Adrenal gland (tissue), 5 donors: Measurements from ENCODE around the gene ITGA7.

ENCODE experiments used
- POLR2A ChIP-seq, 2 donors: fragments of 450-650 bp; IDR thresholded peaks; one replicate each; pipeline ENCODE4 v1.6.1; 2017; ENCODE audit warnings: antibody characterized with exemption in 2 of 2, mild to moderate bottlenecking in 2 of 2, moderate library complexity in 1 of 2
- TF ChIP-seq, protein P1 (sequence below), 6 experiments: fragments of 450-650 bp in 4 of 6; fragments of 200-600 bp in 2 of 6; sonication (generic) in 1 of 6; IDR thresholded peaks; 1 replicate in 5 of 6; 2 replicates in 1 of 6; pipeline versions ENCODE4 v1.5.1 to v1.8.0; 2016 to 2021; ENCODE audit warnings: antibody characterized with exemption in 6 of 6, mild to moderate bottlenecking in 2 of 6, moderate library complexity in 1 of 6
- donor health status: DM: no; HTN: no; CAD: no.

DNA sequence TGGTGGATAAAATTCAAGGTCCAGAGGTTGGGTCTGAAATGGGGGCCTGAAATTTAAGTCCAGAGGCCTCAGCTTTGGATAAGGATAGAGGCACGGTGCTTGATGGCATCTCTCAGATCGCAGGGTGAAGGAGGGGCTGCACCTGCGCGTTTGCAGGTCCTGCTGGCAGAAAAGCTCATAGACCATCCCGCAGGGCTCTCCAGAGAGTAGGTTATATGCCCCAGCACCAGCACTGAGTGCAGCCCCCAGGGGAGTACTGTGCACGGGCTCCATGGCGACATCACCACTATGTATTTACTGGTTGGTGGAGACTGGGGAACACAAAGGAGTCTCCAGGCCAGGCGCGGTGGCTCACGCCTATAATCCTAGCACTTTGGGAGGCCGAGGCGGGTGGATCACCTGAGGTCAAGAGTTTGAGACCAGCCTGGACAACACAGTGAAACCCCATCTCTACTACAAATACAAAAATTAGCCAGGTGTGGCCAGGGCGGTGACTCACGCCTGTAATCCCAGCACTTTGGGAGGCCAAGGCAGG, 25.4 kb upstream of the ITGA7 start:
- no peak for TF ChIP-seq POLR2A (IDR thresholded peaks at IDR 0.05)
- TF ChIP-seq, protein P1, sequence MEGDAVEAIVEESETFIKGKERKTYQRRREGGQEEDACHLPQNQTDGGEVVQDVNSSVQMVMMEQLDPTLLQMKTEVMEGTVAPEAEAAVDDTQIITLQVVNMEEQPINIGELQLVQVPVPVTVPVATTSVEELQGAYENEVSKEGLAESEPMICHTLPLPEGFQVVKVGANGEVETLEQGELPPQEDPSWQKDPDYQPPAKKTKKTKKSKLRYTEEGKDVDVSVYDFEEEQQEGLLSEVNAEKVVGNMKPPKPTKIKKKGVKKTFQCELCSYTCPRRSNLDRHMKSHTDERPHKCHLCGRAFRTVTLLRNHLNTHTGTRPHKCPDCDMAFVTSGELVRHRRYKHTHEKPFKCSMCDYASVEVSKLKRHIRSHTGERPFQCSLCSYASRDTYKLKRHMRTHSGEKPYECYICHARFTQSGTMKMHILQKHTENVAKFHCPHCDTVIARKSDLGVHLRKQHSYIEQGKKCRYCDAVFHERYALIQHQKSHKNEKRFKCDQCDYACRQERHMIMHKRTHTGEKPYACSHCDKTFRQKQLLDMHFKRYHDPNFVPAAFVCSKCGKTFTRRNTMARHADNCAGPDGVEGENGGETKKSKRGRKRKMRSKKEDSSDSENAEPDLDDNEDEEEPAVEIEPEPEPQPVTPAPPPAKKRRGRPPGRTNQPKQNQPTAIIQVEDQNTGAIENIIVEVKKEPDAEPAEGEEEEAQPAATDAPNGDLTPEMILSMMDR (IDR thresholded peaks at IDR 0.05): no peak
